Breast epithelium (tissue), 4 donors: ENCODE data around the gene ZW10. TPM values are rescaled to one million over a fixed set of nuclear protein-coding genes. Genes with fewer than 3 reads are reported as not detected.

ENCODE experiments used
- DNase-seq, 2 donors: peaks; one replicate each; pipeline ENCODE4 v3.0.0-alpha.2; 2019; ENCODE audit warnings: low spot score in 2 of 2
- H3K27ac ChIP-seq, 2 donors: fragments of 200-600 bp; sonication (generic) in 1 of 2; one replicate each; pipeline ENCODE4 v1.5.1; 2016 to 2019; ENCODE audit warnings: mild to moderate bottlenecking in 1 of 2
- H3K27me3 ChIP-seq, 2 donors: fragments of 200-600 bp; sonication (generic) in 1 of 2; one replicate each; pipeline versions ENCODE4 v1.5.1 to v1.6.0; 2017 to 2019; ENCODE audit warnings: control low read depth in 1 of 2, mild to moderate bottlenecking in 1 of 2
- H3K36me3 ChIP-seq: fragments of 200-600 bp; one replicate; pipeline ENCODE4 v1.5.1; 2019
- H3K4me1 ChIP-seq, 2 donors: fragments of 200-600 bp; sonication (generic); one replicate each; pipeline ENCODE4 v1.5.1; 2016 to 2019; ENCODE audit warnings: control low read depth in 1 of 2
- H3K4me3 ChIP-seq, 3 donors: fragments of 200-600 bp; sonication (generic); 1 replicate in 2 of 3; 2 replicates in 1 of 3; pipeline ENCODE4 v1.5.1; 2016 to 2019; ENCODE audit warnings: mild to moderate bottlenecking in 3 of 3, moderate library complexity in 2 of 3
- H3K9me3 ChIP-seq, 2 donors: fragments of 200-600 bp; sonication (generic) in 1 of 2; one replicate each; pipeline ENCODE4 v1.5.1; 2016 to 2019; ENCODE audit warnings: control low read depth in 1 of 2
- CTCF ChIP-seq, 3 donors: fragments of 450-650 bp; IDR thresholded peaks; one replicate each; pipeline ENCODE4 v1.5.1; 2016 to 2017; ENCODE audit warnings: antibody characterized with exemption in 3 of 3, mild to moderate bottlenecking in 3 of 3, moderate library complexity in 3 of 3
- POLR2A ChIP-seq: fragments of 450-650 bp; IDR thresholded peaks from one replicate; pipeline ENCODE4 v1.6.1; 2016; ENCODE audit warnings: antibody characterized with exemption, mild to moderate bottlenecking, moderate library complexity
- POLR2AphosphoS5 ChIP-seq, 3 donors: sonication (generic); formaldehyde crosslinking; IDR thresholded peaks; one replicate each; pipeline ENCODE4 v1.6.1; 2017; ENCODE audit warnings: antibody characterized with exemption in 3 of 3
- intact Hi-C: fragments of 100-400 bp; cut with DNase I; formaldehyde crosslinking; loops from one replicate; pipeline ENCODE4 v1.15.1; 2023; ENCODE audit warnings: low total_unique reads
- total RNA-seq, 3 donors: library from RNA; depleted of rRNA; stranded (reverse); fragments of >200 nt; gene quantifications; one replicate each; pipeline ENCODE4 v1.1.0, GENCODE V29; 2016

ZW10 gene
- total RNA-seq, 3 donors from 2014 or later: 11.5 to 20.8 (median 18.7) TPM

DNA sequence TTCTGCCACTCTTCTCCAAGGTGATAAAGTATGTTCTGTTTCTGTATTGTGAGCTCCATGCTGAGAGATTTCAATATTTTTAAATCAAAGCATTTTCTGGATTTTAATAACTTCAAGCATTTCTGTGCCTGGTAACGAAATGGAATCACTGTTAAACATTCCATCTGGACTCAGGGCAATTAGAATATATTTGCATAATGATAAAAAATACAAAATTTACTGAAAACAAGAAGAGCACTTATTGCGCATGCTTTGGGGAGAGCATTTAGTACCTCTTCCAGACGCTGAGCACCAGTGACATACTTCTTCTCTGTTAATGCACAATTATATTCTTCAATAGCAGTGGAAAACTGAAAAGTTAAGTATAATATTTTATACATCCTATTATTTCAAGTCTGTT, 13.3 kb downstream of the ZW10 start:
- Histone ChIP-seq H3K4me3 (no peak overlapping the region), H3K27me3 (no peaks in the 10 kb centered on the region), H3K36me3 (no peaks in the 10 kb centered on the region), H3K4me1 (no peaks in the 10 kb centered on the region), H3K9me3 (no peaks in the 10 kb centered on the region), H3K27ac (no peak overlapping the region)
- DNase-seq: no peak
- TF ChIP-seq CTCF (IDR thresholded peaks at IDR 0.05) (no peak), POLR2AphosphoS5 (IDR thresholded peaks at IDR 0.05) (no peak)
- intact Hi-C loops: no loop called here

- Histone ChIP-seq H3K27me3 (no peaks in the 10 kb centered on the region), H3K4me3 (no peak overlapping the region), H3K27ac (no peak overlapping the region), H3K4me1 (no peaks in the 10 kb centered on the region), H3K9me3 (no peaks in the 10 kb centered on the region), H3K36me3 (peaks cover 10% of the 10 kb centered on the region)
- intact Hi-C loops: loop anchor here (10.0 kb wide), 2 partner anchors 438 to 712 kb away; partner anchors contain the start of gene TTC12
- no peak for TF ChIP-seq POLR2AphosphoS5 (IDR thresholded peaks at IDR 0.05)
- TF ChIP-seq POLR2A: no peak
- no peak for TF ChIP-seq CTCF (IDR thresholded peaks at IDR 0.05)
- DNase-seq: no peak
Observed at GRCh38 chr11:113752932-113753331, 20.6 kb downstream of the ZW10 start.

DNA sequence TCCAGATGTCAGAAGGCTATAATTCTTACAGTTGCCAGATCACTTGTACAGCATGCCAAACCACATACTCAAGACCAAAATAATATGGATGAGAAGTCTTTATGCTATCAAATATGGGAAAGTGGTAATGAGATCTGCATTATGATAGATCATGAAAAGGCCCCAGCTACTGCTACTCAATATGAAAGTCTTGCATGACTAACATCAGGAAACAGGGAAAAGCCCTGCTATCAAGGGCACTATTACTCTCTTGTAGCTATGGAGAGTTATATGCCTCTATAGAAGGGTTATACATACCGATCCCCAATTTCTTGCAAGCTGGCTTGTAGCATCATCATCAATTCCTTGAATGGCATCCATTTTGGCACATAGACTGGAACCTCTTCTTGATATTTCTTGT, 37.2 kb downstream of the ZW10 start:
- Histone ChIP-seq H3K27me3 (no peaks in the 10 kb centered on the region), H3K27ac (no peak overlapping the region), H3K9me3 (no peaks in the 10 kb centered on the region), H3K36me3 (no peaks in the 10 kb centered on the region), H3K4me1 (no peaks in the 10 kb centered on the region), H3K4me3 (no peak overlapping the region)
- intact Hi-C loops: no loop called here
- DNase-seq: no peak
- no peak for TF ChIP-seq POLR2AphosphoS5 (IDR thresholded peaks at IDR 0.05)
- no peak for TF ChIP-seq CTCF (IDR thresholded peaks at IDR 0.05)
- no peak for TF ChIP-seq POLR2A

GRCh38 chr11:113732092-113732491, 41.4 kb downstream of the ZW10 start:
- no peaks in the 10 kb centered on the region for H3K9me3 ChIP-seq
- no peaks in the 10 kb centered on the region for H3K27me3 ChIP-seq
- H3K4me1 ChIP-seq: no peaks in the 10 kb centered on the region
- DNase-seq: no peak
- H3K36me3 ChIP-seq: no peaks in the 10 kb centered on the region
- intact Hi-C loops: no loop called here
- TF ChIP-seq POLR2A: no peak
- no peak for TF ChIP-seq CTCF (IDR thresholded peaks at IDR 0.05)
- no peak for TF ChIP-seq POLR2AphosphoS5 (IDR thresholded peaks at IDR 0.05)
- H3K27ac ChIP-seq: no peak overlapping the region
- no peak overlapping the region for H3K4me3 ChIP-seq

DNA sequence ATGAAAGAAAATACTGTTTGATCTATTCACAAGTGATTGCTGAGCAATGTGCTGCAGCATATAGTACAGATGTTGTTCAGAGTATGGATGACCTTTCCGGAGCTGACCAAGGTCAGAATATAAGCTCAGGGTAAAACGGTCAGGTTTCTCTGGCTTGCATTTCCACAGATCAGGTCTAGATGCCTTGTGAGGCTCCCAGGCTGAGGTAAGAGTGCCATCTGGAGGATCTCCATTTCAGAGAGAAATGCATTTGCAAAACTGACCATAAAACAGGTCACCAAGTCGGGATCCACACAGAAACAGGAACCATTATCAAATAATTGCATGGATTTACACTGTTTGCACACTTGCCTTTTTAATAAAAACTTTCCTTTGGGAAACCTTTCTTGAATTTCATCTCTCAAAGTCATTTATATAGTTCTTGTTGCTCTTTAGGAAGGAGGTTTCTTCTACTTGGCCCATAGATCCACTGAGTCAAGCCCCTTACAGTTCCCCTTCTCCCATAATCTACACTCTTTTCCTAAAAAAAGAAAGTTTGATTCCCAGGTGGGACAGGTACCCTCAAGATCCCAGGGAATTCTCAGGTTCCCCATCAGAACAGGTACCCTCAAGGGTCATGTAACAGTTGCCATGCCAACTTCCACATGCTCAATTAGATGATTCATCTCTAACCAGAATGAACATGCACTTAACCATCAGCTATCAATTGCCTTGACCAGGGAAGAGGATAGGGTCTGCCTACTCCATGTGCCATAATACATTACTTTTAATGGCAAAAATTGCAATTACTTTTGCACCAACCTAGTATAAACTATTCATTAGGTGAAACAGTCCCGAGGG, 42.4 kb downstream of the ZW10 start:
- intact Hi-C loops: no loop called here

More for the DNA sequence above, 42.4 kb downstream of the ZW10 start:
- H3K27me3 ChIP-seq: no peaks in the 10 kb centered on the region
- H3K27ac ChIP-seq: no peak overlapping the region
- no peaks in the 10 kb centered on the region for H3K36me3 ChIP-seq
- no peaks in the 10 kb centered on the region for H3K4me1 ChIP-seq
- H3K9me3 ChIP-seq: no peaks in the 10 kb centered on the region
- no peak for DNase-seq
- peak in 2 of 3 donors; percentile 45 to 53 for TF ChIP-seq CTCF (IDR thresholded peaks at IDR 0.05)
- TF ChIP-seq POLR2A: no peak
- TF ChIP-seq POLR2AphosphoS5 (IDR thresholded peaks at IDR 0.05): no peak
- H3K4me3 ChIP-seq: no peak overlapping the region
